Measurements from ENCODE around the gene UXS1. TPM values are rescaled to one million over a fixed set of nuclear protein-coding genes. Genes with fewer than 3 reads are reported as not detected.

The UXS1 gene
- total RNA-seq, 1 experiment from 2014 or later: 24.5 TPM

DNA sequence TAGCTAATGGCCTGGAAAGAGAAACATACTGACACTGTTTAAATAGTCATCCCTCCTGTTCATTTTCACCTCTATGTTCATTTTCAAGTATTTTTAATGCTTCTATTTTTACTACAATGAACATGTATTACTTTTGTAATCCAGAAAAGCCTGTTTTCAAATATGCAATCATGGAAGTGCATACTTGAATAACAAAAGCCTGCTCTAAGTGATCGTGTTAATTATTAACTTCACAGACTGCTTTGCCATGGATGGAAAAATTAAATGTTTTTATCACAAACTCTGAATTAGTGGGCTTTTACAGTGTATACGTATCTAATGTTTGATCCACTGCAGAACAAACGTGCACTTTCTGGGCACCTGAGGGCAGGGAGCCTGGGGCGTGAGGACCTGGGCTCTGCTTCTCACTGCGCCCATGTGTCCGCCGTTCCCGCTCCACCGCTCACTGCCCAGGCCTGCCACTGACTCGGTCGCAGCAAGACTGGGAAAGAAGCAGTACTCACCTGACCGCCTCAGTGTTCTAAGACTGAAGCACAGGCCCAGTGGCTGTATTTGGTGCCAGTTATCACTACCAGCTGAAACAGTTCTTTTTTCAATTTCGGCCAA lies 80.6 kb downstream of the UXS1 start:
- DNase-seq (ENCODE audit: low spot score): peak; percentile 21

DNA sequence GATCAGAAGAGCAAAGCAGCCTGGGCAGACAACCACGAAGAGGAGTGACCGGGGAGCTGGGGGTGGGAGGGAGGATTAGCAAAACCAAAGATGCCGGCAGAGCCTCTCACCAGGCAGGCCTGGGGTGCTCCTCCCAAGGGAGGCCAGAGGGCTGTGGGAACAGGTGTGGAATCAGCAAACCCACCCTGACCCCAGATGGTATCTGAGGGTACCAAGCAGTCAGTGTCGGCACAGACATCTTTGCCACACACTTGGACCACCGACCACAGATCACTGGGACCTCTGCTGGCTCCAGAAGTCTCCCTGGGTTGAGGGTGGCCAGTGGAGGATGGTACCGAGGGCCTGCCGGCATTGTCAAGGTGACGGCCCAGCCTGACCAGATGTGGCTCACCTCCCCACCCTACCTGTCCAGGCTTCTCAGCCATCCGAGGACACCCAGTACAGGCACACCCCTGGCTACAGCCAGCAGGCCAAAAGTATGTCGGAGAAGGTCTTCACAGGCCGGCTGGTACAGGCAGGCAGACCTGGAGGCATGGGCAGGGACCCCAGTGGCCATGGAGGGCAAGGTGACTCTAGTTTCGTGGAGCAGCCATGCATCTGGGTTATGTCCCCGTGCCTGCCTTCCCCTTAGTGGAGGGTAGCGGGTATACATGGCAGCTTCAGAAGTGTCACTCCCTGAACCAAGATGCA lies 82.1 kb downstream of the UXS1 start:
- no peak for DNase-seq (ENCODE audit: low spot score)

DNA sequence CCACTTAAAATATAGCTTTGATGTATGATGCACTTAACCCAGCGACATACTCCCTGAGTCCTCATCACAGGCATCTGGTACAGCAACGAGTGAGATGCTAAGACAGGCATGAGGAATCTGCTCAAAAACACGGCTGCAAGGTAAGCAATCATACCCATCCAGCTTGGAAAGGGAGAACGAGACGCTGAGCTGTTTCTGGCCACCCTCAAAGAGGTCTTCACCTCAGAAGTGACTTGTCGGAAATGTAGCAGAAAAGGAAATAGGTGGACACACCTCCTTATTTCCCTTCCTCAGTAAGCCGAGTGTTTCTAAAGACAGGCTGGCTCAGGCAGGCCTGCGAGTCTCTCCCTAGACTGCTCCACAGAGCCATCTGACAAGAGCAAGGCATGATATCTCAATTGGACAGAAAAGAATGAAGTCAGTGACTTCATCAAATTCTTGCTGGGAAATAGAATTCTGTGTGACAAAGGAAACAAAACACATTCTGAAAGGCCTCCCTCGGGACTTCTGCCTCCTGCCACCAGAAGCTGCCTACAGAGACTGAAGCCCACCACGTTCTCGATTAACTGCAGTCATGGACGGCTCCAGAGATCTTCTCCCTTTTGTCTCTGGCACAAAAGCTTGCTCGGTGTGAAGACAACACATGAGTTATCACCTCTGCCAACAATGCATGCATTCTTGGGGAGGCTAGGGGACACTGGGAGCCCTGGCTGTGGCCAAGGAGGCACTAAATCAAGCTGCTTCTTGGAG lies 84.3 kb downstream of the UXS1 start:
- no peak for DNase-seq (ENCODE audit: low spot score)

DNA sequence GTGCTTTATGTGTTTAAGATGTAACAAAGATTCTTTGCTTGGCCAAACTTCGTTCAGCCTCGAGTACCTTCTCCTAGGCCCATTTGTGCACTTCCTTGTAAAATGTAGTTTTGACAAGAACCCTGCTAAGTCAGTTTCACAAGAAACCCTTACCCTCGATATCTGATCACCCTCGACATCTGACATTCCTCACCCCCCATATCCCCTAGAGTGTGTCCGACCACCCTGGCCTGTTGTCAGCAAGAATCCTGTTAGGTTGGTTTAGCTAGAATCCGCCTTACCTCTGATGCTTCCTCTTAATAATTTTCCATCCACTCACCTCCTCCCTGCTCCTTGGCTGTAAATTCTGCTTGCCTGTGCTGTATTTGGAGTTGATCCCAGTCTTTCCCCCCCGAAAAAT lies 85.3 kb downstream of the UXS1 start:
- no peak for DNase-seq (ENCODE audit: low spot score)

DNA sequence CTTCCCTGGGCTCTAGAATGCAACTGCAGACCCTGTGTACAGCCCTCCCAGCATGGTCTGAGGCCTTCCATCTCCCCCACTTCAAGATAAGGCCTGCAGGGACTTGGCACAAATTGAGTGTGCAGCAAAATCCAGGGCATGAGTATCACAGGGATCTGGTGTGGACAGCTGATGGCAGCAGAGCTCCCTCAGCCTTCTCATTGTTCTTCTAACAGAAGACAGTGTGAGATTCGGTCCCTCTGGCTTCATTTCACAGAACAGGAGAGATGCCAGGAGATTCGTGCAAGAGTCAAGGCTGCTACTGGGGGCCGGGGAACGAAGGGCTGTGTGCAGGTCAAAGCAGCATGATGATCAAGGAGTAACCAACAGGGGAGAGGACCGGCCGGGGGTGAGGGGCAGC lies 85.8 kb downstream of the UXS1 start:
- DNase-seq (ENCODE audit: low spot score): peak; percentile 31

DNA sequence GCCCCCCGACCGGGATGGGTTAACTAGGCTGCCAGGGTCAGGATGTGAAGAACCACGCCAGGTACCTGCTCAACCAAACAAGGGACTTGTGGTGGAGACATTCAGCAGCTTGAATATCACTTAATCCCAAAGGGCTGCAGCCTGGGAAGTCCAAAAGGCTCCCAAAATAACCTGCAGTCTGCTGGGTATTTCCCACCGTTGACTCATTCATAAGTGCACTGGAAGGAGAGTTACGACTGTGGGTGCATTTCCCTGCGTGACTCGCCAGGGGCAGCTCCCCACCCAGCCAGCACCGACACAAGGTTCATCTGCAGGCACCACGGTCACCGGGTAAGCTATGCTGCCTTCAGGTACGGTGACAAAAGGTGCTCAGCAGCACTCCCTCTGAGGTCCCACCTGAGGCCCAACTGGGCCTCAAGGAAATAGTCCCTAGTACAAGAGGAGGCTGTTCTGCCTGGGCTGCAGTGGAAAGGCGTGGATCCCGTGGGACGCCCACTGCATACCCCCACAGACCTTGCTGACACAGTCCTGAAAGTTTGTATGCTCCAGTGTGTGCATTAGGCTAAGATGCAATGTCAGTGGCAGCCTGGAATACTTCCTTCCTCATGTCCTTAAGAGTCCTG lies 86.5 kb downstream of the UXS1 start:
- DNase-seq (ENCODE audit: low spot score): no peak

DNA sequence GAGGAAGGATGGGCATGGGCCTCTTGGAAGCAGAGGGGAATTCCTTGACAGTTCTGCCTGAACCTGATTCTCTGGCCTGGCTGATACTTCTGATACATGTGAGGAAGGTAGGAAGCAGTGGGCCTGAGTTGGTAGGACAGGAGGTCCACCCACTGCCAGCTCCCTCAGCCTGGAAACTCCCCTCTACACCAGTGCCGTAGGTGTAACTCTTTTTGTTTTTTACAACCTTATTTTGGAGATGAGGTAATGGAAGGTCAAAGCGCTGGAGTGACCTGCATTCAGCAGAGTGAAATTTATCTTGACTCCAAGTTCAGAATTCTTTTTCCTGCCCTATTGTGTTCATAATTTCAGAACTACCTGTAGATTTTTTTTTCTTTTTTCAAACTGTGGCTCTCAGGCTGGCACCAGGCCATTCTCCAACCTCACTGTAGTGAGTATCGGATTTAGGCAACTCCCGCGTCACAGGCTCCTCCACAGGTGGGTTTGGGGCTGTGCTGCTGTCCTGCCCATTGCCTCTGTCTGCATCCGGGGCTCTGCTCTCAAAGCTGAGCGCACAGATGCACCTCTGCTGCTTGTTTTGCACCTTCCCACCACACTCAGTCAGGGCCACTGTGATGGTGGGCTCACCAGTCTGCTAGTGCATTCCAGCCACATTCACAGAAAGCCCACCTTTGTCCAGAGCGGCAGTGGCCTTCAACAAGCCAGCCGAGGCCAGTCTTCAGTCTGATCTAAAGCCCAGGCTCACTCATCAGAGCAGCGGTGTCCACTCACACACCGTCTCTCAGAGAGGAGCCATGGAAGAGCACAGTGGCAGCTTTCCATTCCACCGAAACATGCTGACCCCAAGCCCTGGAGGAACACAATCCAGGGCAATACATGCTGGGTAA lies 87.2 kb downstream of the UXS1 start:
- no peak for DNase-seq (ENCODE audit: low spot score)

DNA sequence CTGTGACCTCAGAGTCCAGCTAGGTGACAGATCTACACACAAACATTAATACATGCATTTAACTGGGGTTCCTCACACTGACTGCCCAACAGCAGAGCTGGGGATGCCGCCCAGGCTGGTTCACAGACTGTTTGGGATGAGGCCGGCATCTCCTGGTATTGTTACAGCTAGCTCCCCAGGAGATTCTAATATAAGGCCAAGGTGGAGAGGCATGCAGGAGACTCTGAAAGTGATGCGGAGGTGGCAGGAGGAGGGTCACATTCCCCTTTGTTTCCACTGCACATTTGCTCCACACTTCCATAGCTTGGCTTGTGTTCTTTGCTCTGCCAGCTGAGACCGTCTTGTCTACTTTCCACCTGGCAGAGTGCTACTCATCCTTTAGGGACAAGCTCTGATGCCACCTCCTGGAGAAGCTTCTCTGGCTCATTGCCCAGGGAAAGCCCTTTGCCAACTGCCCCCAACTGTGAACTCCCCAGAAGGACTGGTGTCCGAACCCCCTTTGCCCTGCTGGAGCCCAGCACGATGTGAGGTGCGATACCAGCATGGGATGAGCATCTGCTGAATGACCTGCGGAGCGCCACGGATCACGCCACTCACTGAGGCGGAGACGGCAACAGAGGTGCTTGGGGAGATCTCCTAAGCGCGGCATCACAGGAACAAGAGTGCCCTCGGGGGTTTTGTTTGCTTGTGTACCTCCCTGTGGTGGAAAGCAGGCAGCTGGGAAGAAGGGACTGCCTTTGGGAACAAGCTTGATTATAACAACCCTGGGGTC lies 88.8 kb downstream of the UXS1 start:
- no peak for DNase-seq (ENCODE audit: low spot score)

DNA sequence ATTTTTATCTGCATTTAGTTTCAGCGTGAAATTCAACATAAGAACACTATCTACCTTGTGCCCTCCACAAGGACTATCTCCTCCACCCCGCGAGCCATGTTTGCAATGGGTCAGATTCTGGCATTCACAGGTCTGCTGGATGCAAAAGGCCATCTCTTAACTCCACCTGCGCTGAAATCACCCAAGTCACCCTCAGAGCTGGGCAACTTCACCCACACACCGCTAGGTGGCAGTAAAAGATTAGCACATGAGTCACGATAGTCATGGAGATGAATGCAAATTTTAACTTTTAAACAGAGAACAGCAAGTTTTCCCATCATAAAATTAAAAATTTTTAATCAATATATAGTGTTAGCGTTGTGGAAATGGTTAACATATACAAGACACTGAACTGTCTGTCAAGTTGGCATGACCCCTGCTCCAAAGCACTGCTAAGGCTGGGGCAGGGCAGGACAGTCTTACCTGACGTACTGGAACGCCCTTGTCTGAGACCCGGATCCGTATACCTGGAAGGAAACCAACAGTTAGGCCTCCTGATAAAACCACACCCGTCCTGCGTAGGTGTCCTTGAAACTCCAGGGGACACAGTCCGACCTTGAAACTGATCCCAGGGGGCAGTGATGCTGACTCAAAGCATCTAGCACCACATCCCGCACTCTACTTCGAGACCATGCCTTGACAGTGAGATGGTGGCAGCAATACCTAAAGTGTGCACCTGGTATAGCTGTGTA lies 89.6 kb downstream of the UXS1 start:
- peak; percentile 84 for DNase-seq (ENCODE audit: low spot score)

DNA sequence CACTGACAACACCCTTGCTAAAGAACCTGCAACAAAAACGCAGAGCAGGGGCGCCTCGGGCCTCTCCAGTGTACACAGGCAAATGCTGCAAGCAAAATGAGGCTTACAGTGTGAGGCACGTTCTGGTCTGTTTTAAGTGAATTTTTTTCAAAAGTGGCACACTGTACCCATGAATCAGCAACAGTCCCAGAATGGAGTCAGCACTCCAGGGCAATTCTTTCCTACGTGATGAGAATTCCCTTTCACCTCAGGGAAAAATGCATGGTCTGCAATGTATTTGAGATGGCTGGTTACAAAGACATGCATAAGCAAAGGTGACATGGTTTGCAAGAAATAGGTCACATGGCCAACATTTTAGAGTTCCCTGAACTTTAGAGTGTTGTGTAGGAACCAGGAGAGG lies 94.4 kb downstream of the UXS1 start:
- no peak for DNase-seq (ENCODE audit: low spot score)

DNA sequence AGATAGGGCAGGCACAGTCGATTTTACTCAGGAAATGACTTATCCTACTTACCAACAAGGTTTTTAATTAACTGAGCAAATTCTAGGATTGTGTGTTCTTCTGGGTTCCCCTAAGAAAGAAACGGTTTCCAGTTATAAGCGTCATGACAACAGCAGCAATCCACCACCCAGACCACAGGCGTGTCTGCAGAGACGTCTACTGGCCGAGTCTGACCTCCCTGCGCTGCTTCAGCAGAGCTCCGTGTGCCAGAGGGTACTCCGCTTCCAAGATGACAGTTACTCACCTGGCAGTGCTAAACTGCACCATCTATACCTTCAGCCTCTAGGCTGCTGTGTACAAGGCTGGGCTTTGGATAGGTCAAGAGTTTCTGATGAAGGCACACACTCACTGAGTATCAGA lies 95.4 kb downstream of the UXS1 start:
- DNase-seq (ENCODE audit: low spot score): no peak

DNA sequence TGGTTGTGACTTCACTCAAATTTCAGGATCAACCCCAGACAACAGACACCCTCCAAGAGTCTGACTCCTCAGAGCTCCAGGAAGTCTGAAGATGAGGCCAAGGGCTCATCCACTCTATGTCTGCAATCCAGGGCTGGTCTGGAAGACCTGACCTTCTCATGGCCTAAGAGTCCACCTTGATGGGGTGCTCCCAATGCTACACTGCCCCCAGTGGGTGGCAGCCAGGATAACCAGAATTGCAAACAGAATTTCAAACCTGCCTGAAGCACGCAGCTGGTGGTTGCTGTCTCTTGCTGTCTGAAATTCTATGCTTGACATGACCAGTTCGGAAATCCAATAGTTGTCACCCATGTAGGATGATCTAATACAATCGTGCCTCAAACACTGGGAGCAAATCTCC lies 96.0 kb downstream of the UXS1 start:
- peak; percentile 7 for DNase-seq (ENCODE audit: low spot score)

DNA sequence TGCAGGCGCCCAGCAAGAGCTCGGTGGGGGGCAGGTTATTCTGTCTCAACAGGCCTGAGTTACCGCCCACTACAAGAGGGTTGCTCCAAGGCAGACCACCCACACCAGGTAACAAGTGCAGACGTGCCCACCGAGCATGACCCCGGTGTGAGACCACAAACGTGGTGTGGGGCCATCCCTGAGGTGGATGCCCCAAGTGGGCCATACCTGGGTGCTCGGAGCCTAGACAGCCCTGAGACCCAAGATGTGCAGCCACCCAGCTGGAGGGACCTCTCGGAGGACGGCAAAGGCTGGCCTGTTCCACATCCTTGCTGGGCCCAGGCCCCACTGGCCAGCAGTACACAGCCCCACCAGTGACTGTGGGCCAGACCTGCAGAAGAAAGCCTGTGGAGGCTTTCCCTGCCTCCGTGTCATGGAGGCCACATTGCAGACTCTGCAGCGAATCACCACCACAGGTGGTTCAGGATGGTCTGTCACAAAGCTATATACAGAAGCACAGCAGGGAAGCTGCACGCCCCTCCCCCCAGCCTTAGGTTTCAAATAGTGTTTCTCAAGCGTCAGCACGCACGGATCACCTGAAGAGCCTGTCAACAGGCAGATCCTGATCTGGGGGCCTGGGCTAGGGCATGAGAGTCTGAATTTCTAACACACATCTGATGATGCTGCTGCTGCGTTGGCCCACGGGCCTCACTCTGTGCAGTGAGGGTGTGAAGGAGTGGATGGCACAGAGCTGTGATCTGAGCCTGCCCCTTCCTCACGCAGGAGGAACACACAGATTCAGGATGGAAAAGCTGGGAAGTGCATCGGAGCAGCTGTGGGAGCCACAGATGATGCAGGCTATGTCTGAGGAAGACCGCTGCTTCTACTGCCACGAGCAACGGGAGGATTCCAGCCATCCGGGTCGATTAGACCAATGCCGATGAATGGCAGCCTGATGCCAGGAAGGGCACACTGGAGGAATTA lies 96.8 kb downstream of the UXS1 start:
- no peak for DNase-seq (ENCODE audit: low spot score)

DNA sequence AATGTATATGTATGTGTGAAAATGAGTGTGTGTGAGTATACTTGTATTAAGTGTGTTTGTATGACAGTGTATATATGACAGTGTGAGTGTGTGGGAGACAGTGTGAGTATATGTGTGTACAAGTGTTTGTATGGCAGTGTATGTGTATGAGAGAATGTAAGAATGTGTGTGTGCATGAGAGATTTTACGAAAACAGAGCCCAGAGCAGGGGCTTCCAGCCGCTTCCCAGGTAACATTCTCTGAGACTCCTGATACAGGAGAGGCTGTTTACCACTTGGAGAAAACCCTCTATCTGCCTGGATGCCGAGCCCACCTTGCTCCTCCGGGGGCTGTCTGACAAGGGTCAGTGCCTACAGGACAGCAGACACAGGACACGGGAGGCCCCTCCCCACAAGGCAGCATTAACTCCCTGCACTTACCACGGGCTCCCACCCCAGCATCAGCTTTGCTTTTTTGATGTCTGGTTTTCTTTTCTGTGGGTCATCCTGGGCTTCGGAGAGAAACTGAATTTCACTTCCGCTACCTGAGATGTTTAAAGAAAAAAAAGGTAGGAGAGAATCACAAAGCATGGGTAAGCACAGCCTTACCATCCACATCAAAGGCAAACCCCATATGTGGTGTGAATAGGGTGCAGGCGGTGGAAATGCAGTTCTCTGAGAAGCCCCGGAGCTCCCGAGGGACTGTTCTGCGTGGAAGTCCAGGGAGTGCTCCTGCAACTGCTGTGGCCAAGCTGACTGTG lies 97.6 kb downstream of the UXS1 start:
- DNase-seq (ENCODE audit: low spot score): no peak

DNA sequence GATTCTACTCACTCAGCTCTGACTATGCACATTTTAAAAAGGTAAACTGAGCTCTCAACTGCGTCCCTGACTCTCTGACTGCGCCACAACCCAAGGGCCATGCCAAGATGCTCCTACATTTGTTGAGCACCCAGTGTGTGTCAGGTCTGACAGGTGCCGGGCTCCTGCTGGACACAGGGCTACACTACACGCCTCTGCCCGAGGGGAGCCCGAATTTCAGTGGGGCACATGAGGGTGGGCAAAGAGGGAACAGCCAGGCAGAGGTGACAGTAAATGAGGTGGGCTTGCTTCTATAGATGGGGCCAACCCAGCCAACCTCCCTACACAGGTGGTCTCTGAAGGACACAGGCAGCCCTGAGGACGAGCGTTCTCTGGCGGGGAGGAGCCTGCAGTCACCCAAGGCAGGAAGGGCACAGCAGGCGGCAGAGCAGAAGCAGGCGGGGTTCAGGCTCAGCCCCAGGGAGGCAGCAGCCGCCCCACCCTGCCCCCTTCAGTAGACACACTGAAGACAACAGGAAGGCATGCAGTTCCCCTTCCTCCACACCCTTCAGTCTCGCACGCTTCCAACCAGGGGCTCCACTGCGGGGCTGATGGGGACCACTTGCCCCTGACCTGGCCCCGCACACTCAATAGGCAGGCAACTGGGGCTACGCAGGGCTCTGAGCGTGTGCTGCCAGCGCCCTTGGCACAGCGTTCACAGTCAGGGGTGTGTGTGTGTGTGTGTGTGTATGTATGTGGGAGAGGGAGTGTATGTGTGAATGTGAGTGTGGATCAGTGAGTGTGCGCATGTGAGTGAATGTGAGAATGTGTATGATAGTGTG lies 98.4 kb downstream of the UXS1 start:
- no peak for DNase-seq (ENCODE audit: low spot score)

DNA sequence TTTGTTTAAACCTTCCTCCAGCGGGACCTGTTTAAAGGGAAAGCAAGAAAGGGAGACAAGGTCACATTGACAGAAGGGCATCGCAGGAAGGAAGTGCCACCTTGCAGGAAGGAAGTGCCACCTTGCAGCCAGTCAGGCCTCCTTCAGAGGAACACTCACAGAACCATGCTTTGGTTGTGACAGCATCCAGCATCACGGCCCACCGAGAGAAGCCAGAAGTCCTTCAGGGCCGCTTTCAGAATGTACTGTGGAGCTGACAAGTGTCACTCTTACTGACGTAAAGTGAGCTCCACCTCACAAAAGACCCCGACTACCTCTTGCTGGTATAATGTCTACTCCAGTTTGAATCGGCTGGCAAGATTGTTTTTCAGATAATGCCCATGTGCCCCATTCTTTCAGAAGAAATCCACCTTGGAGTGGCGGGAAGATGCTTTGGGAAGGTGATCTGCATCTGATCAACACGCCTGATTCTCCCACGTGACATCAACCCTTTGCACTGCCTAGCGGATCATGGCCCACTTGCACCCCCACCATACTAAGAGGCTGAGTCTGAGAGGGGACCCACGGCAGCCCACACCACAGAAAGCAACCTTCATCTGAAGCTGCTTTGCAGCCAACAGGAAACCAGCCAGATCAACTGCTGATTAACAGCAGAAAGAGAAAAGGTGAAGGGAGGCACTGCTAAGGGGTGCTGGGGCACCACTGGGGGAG lies 99.8 kb downstream of the UXS1 start:
- no peak for DNase-seq (ENCODE audit: low spot score)
